Vagina (tissue), 2 donors: ENCODE measurements around the gene RAC2.

Experiments used
- CTCF ChIP-seq, 3 experiments: fragments of 450-650 bp in 2 of 3; fragments of 200-600 bp in 1 of 3; sonication (generic) in 1 of 3; IDR thresholded peaks; one replicate each; pipeline ENCODE4 v1.5.1; 2017 to 2019; ENCODE audit warnings: antibody characterized with exemption in 3 of 3, mild to moderate bottlenecking in 2 of 3, moderate library complexity in 2 of 3
- POLR2AphosphoS5 ChIP-seq, 2 donors: sonication (generic); formaldehyde crosslinking; IDR thresholded peaks; one replicate each; pipeline ENCODE4 v1.9.0; 2017; ENCODE audit warnings: antibody characterized with exemption in 2 of 2, mild to moderate bottlenecking in 2 of 2, low read depth in 1 of 2; ENCODE audit not compliant: insufficient read depth in 1 of 2

GRCh38 chr22:37207981-37208380 is 36.1 kb downstream of the RAC2 start:
- TF ChIP-seq CTCF (IDR thresholded peaks at IDR 0.05): no peak
- no peak for TF ChIP-seq POLR2AphosphoS5 (IDR thresholded peaks at IDR 0.05; ENCODE audit: insufficient read depth in 1 of 2, low read depth in 1 of 2)
